Calu3 (cell line): ENCODE results near the gene JAZF1. TPM values are rescaled to one million over a fixed set of nuclear protein-coding genes. Genes with fewer than 3 reads are reported as not detected.

Source experiments
- BruUV-seq: library from RNA; stranded (reverse); fragments of 400-500 nt; replicated peaks from 2 replicates; lab custom pipeline; 2021; lab: Mats Ljungman, UMichigan
- CTCF ChIA-PET: fragments of 300-600 bp; sonication (Branson Sonifier 250); formaldehyde crosslinking; loops from one replicate; lab custom pipeline; 2022; ENCODE audit warnings: antibody characterized with exemption; lab: Charles Lee
- DNase-seq: peaks from one replicate; pipeline ENCODE4 v3.0.0; 2022
- H3K27ac Mint-ChIP-seq: one replicate; pipeline ENCODE4 v1.8.0; 2022; ENCODE audit warnings: mixed read lengths; ENCODE audit not compliant: unreplicated experiment
- H3K27me3 Mint-ChIP-seq: one replicate; pipeline ENCODE4 v1.8.0; 2022; ENCODE audit warnings: mixed read lengths; ENCODE audit not compliant: unreplicated experiment
- H3K36me3 Mint-ChIP-seq: one replicate; pipeline ENCODE4 v1.8.0; 2022; ENCODE audit warnings: mild to moderate bottlenecking, moderate library complexity, mixed read lengths; ENCODE audit not compliant: insufficient read depth, unreplicated experiment
- H3K4me1 Mint-ChIP-seq: one replicate; pipeline ENCODE4 v1.8.0; 2022; ENCODE audit warnings: mild to moderate bottlenecking, low read depth, mixed read lengths; ENCODE audit not compliant: unreplicated experiment
- H3K4me3 Mint-ChIP-seq: one replicate; pipeline ENCODE4 v1.8.0; 2022; ENCODE audit warnings: mild to moderate bottlenecking, low read depth, moderate library complexity, mixed read lengths; ENCODE audit not compliant: unreplicated experiment
- H3K9me3 Mint-ChIP-seq: one replicate; pipeline ENCODE4 v1.8.0; 2022; ENCODE audit warnings: low read depth, mixed read lengths; ENCODE audit not compliant: unreplicated experiment
- CTCF ChIP-seq: fragments of 200-600 bp; IDR thresholded peaks from one replicate; pipeline ENCODE4 v1.8.0; 2022; ENCODE audit warnings: antibody characterized with exemption; ENCODE audit not compliant: unreplicated experiment
- intact Hi-C: fragments of 100-400 bp; cut with micrococcal nuclease; formaldehyde crosslinking; loops from one replicate; pipeline ENCODE4 v1.10.0; 2022; ENCODE audit not compliant: unreplicated experiment
- total RNA-seq: library from RNA; stranded (reverse); gene quantifications from 2 replicates; pipeline ENCODE4 v1.2.3, GENCODE V29; 2022

JAZF1 gene
- total RNA-seq, 1 experiment from 2014 or later = 10.7 TPM

- H3K9me3 Mint-ChIP-seq = no peaks in the 10 kb centered on the region
- H3K36me3 Mint-ChIP-seq = peaks cover 5% of the 10 kb centered on the region
- intact Hi-C loops = no loop called here
- BruUV-seq = no TSS peak
- no peak overlapping the region for H3K27ac Mint-ChIP-seq
- CTCF ChIA-PET = no interaction called here
- TF ChIP-seq CTCF = no peak
- H3K27me3 Mint-ChIP-seq = no peaks in the 10 kb centered on the region
- DNase-seq = no peak
- peaks cover 39% of the 10 kb centered on the region for H3K4me1 Mint-ChIP-seq
- H3K4me3 Mint-ChIP-seq = no peak overlapping the region
These were observed 309.5 kb downstream of the JAZF1 start for GRCh38 chr7:27871086-27871485.

DNA sequence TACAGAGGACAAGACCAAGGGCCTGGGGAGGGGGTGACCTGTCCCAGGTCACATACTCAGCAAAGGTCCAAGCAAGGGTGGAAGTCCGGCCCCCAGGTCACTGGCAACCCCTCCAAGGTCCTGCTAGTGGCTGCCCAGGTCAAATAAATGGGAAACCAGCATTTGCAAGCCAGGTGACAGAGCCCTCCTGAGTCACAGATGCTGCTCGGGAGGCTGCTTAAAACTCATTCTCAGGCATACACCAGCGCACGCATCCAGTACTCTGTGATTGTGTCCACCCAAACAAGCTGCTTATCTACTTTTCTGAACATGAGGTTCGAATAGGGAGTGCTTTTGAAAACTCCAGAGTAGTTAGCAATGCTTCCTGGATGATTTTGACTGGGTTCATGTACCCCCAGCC, 310.0 kb downstream of the JAZF1 start:
- Mint-ChIP-seq H3K27me3 (no peaks in the 10 kb centered on the region), H3K9me3 (no peaks in the 10 kb centered on the region), H3K36me3 (peaks cover 5% of the 10 kb centered on the region), H3K27ac (no peak overlapping the region), H3K4me3 (no peak overlapping the region), H3K4me1 (peaks cover 34% of the 10 kb centered on the region)
- no peak for TF ChIP-seq CTCF
- DNase-seq = no peak
- intact Hi-C loops = no loop called here
- CTCF ChIA-PET = no interaction called here
- BruUV-seq = no TSS peak

DNA sequence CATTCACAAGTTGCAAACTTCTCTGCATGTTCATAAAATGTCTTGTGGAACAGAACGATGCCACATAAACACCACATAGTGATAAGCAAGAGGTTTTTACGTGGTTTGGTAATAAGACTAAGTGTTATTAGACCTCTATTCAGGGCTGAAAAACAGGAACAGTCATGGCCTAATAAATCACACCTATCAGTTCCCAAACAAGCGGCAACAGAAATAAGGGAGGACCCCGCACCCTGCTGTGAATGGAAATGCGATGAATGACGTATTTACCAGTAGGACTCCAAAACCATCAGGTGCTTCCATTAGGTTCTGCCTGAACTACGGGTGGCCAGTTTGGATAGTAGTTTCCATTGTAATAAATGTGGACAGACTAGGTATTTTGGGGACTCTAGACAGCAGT, 311.5 kb downstream of the JAZF1 start:
- intact Hi-C loops = no loop called here
- H3K27me3 Mint-ChIP-seq = no peaks in the 10 kb centered on the region
- BruUV-seq = no TSS peak

DNA sequence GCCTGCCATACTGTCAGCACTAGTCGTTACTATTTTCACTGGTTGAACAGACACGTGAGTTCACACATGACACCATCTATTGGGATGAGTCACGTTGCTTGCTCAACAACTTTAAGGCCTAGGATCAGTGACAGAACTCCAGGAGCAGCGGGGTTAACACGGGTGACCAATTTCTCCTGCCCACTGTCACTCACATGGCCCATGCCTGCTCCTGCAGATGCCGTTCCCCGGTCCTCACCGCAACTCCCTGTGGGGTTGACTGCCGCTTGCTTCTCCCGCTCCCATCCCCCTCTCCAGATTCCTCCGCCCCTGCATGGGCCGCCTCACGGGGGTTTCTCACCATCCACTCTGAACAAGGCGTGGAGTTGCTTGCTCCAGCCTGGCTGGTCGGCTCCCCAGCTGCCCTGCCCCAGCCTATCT, 312.5 kb downstream of the JAZF1 start:
- no peak for DNase-seq
- no peaks in the 10 kb centered on the region for H3K36me3 Mint-ChIP-seq
- H3K4me1 Mint-ChIP-seq = peaks cover 10% of the 10 kb centered on the region
- H3K4me3 Mint-ChIP-seq = no peak overlapping the region
- H3K9me3 Mint-ChIP-seq = no peaks in the 10 kb centered on the region
- no peaks in the 10 kb centered on the region for H3K27me3 Mint-ChIP-seq
- intact Hi-C loops = no loop called here
- no peak overlapping the region for H3K27ac Mint-ChIP-seq
- CTCF ChIA-PET = no interaction called here
- BruUV-seq = no TSS peak
- no peak for TF ChIP-seq CTCF

More for the DNA sequence above, 311.5 kb downstream of the JAZF1 start:
- no peak for TF ChIP-seq CTCF
- no peak for DNase-seq
- CTCF ChIA-PET = no interaction called here
- peaks cover 3% of the 10 kb centered on the region for H3K36me3 Mint-ChIP-seq
- no peak overlapping the region for H3K4me3 Mint-ChIP-seq
- no peak overlapping the region for H3K27ac Mint-ChIP-seq
- H3K9me3 Mint-ChIP-seq = no peaks in the 10 kb centered on the region
- peaks cover 19% of the 10 kb centered on the region for H3K4me1 Mint-ChIP-seq
